Measurements from ENCODE around the gene SNX20.

DNA sequence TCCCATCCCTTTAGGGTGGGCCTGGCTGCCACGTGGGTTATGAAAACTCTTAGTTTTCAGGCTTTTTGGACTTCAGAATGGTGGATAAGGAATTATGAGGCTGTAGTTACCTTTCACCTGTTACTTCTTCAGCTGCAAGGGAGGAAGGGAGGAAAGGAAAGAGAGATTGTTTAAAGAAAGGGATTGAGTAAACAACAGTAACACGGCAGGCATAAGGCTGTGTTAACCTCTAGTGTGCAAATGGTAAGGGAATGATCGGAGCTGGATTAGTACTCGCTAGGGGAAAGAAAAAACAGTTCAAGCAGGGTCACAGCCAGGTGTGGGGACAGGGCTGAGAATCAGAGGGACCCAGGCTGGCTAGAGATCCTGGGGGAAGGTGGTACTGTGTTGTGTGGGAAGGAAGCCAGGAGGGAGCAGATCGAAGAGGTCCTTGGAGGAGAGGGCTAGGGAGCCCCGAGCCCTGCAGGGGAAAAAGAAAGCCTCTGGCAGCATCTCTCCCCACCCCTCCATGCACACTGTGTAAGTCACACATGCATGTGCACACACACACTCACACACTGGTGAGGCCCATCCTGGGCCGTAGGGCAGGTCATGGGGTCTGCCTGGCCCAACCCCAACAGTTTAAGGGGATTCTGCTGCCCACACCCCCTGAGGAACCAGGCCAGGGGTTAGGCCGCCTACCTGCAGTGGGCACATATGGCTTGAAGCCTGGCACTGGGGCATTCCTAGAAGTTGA lies 49.7 kb downstream of the SNX20 start:
- TF ChIP-seq, protein P1, sequence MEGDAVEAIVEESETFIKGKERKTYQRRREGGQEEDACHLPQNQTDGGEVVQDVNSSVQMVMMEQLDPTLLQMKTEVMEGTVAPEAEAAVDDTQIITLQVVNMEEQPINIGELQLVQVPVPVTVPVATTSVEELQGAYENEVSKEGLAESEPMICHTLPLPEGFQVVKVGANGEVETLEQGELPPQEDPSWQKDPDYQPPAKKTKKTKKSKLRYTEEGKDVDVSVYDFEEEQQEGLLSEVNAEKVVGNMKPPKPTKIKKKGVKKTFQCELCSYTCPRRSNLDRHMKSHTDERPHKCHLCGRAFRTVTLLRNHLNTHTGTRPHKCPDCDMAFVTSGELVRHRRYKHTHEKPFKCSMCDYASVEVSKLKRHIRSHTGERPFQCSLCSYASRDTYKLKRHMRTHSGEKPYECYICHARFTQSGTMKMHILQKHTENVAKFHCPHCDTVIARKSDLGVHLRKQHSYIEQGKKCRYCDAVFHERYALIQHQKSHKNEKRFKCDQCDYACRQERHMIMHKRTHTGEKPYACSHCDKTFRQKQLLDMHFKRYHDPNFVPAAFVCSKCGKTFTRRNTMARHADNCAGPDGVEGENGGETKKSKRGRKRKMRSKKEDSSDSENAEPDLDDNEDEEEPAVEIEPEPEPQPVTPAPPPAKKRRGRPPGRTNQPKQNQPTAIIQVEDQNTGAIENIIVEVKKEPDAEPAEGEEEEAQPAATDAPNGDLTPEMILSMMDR (IDR thresholded peaks at IDR 0.05) = no peak
- TF ChIP-seq ZFX (IDR thresholded peaks at IDR 0.05; ENCODE audit: borderline replicate concordance) = no peak

Data from 22Rv1 (cell line).